ENCODE data around the gene DMD.
A peak's percentile ranks its signal among the peaks of the same experiment; 100 is the strongest.

Gene DMD

GRCh38 chrX:32268207-32268606 is 943.1 kb downstream of the DMD start:
- no peak for DNase-seq (ENCODE audit: low spot score)

DNA sequence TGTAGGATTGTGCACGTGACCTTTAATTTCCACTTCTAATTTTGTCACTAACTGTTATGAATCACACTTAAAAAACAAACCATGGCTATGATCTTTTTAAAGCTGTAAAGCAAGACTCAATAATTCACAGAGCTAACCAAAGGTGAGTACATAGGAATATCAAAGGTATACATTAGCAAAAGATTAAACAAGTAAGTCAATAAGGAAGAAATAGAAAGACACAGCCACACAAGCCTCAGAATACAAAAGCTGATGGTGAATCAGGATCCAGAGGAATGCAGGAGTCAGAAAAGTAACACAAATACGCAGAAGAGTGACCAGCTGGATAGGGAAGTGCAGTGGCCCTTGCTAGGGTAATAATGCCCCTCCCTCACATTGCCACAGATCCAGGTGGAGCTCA is 943.6 kb downstream of the DMD start:
- DNase-seq (ENCODE audit: low spot score) = no peak

DNA sequence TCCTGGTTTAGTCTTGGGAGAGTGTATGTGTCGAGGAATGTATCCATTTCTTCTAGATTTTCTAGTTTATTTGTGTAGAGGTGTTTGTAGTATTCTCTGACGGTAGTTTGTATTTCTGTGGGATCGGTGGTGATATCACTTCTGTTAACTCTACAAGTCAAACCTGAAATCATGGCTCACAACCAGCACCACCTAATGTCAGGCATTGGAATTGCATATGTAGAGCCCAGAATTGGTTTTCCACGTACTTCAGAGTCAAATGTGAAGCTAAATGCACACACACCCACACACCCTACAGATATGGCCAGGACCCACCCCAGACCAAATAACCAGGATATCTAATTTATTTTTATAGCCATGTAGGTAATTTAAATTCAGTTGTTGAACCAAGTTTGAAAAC is 964.7 kb downstream of the DMD start:
- peak; percentile 22 for DNase-seq (ENCODE audit: low spot score)

GRCh38 chrX:32195611-32196010 is 1015.7 kb downstream of the DMD start:
- DNase-seq (ENCODE audit: low spot score) = no peak

DNA sequence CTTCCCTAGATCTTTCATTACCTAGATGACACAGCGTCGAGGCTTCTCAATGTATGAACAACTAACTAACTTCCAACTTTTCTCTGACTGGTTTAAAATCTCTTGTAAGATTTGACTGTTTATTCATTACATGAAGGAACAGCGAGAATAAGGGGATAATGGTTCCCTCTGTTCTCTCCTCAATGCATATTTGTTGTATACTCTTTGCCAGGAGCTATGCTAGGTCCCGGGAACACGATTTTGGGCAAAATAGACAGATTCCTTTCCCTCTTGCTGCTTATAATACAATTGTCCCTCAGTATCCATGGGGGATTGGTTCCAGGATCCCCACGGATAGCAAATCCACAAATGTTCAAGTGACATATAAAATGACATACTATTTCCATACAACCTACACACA is 1020.0 kb downstream of the DMD start:
- DNase-seq (ENCODE audit: low spot score) = no peak

DNA sequence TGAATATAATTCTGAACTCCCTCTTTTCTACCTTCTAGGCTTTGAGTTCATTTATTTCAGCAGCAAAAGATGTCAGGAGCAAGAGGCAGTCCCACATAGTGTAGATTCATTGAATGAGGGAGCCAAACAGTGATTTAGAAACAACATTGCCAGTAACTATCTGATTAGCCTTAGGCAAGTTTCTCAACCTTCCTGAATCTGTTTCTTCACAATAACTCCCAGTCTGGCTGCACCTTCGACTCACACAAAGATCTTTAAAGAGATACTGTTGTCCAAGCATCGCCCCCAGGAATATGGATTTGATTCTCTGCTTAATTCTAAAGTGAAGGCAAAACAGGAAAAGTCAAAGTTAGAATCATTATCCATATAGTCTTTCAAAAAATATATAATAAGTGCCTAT is 1026.2 kb downstream of the DMD start:
- no peak for DNase-seq (ENCODE audit: low spot score)

- DNase-seq (ENCODE audit: low spot score) = no peak
Measured at GRCh38 chrX:32183066-32183465, 1028.3 kb downstream of the DMD start.

- DNase-seq (ENCODE audit: low spot score) = peak; percentile 33
Measured at GRCh38 chrX:32176510-32176909, 1034.8 kb downstream of the DMD start.

DNA sequence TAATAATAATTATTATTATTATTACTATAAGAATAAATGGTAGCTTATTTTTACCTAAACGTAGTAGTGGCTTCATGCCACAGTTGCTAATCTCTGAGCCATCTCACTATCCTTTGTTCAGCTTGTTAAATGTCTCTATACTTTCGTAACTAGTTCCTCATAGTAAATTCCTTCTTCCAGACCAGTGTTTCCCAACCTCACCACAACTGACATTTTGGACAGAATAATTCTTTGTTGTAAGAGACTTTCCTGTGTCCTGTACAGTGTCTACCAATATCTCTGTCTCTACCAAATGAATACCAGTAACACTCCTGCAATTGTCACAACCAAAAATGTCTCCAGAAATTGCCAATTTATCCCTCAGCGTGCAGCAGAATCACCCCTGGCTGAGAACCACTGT is 1040.9 kb downstream of the DMD start:
- DNase-seq (ENCODE audit: low spot score) = no peak

- DNase-seq (ENCODE audit: low spot score) = no peak
Measured at GRCh38 chrX:32155044-32155638, 1056.2 kb downstream of the DMD start.

DNA sequence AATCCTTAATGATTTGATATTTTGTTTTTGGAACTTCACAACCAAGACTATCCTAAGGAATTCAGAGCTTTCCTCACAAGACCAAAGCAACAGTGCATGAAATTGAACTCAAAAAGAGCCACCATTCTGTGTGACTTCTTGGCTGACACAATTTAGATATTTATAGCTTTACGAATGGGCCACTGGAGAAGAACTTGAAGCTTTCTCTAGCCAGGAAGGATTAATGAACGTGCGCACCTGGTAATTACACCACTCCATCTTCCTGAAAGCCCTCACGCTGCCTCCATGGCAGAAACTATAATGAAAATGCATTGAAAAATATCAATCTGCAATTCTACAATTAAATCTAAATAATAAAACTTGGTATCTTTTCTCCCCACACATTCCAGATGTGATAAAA is 1057.8 kb downstream of the DMD start:
- no peak for DNase-seq (ENCODE audit: low spot score)

GRCh38 chrX:32150141-32150540 is 1061.2 kb downstream of the DMD start:
- DNase-seq (ENCODE audit: low spot score) = no peak

DNA sequence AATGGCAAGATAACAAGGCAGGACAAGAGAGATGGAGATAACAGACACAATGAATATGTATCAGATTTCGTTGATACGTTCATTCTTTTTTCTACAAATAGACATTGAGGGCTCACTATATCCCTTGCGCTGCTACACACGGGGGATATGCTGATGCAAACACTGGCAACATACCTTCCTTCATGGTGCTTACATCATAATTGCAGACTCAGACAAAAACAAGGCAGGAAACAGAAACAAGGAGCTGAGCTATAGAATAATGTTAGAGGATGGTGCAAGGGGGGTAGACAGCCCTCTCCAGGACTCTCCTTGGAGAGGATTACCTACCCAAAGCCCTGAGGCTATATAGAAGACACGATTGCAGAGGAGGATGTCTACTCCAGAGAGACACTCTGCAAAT is 1069.5 kb downstream of the DMD start:
- DNase-seq (ENCODE audit: low spot score) = no peak

- DNase-seq (ENCODE audit: low spot score) = no peak
Measured at GRCh38 chrX:32139476-32139875, 1071.9 kb downstream of the DMD start.

DNA sequence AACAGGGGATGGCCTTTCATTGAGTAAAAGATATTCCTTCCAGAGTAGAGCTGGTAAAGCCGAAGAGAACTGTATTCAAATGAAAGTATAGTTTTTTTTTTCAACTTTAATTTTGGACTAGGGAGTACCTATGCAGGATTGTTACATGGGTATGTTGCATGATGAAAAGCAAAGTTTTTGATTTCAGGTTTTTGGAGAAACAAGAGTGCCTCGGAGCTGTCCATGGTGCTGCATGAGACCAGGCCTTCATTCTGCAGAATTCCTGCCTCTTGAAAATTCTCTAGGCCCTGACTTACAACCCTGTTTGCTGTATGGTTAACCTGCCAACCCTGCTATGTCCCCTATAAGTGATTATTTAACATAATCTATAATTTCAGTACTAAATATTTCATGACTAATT is 1073.8 kb downstream of the DMD start:
- peak; percentile 32 for DNase-seq (ENCODE audit: low spot score)

GRCh38 chrX:32126997-32127396 is 1084.4 kb downstream of the DMD start:
- DNase-seq (ENCODE audit: low spot score) = no peak

DNA sequence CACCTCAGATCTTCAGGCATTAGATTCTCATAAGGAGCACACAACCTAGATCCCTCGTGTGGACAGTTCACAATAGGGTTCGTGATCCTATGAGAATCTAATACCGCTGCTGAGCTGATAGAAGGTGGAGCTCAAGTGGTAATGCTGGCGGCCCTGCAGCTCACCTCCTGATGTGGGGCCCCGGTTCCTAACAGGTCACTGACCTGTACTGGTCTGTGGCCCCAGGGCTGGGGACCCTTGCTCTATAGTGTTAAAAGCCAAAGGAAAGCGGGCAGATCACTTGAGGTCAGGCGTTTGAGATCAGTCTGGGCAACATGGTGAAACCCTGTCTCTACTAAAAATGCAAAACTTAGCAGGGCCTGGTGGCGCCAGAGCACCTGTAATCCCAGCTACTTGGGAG is 1092.5 kb downstream of the DMD start:
- DNase-seq (ENCODE audit: low spot score) = no peak

DNA sequence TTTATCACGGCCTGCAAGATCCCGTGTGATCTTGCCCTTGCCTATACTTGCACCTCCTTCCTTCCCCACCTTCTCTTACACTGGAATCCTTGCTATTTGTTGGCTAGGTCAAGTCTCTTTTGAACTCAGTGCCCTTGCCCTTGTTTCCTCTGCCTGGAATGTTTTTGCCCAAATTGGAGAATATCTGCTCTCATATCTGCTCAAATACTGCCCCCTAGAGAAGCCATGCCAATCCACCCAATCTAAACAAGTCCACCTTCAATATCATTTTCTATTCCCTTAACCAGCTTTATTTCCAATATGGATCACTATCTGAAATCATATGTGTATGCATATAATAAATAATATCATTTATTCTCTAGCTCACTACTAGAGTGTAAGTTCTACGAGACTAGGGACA is 1095.3 kb downstream of the DMD start:
- DNase-seq (ENCODE audit: low spot score) = peak; percentile 9

DNA sequence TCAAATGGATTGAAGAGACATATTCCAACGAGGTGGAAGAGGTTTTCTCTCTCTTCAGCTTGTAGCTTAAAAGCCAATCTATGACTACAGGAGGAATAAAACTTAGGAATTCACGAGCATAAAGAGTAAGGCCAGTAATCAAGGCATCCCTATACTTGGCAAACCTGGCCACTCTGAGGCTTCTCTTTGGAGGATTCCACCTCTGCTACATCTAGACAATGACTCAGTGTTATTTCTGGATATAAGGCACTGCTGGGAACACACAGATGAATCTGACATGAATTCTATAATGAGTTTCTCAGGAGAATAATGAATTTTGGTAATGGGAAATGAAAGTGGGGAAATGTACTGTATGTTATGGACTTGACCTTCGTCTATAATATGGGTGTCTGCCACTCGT is 1123.7 kb downstream of the DMD start:
- no peak for DNase-seq (ENCODE audit: low spot score)

DNA sequence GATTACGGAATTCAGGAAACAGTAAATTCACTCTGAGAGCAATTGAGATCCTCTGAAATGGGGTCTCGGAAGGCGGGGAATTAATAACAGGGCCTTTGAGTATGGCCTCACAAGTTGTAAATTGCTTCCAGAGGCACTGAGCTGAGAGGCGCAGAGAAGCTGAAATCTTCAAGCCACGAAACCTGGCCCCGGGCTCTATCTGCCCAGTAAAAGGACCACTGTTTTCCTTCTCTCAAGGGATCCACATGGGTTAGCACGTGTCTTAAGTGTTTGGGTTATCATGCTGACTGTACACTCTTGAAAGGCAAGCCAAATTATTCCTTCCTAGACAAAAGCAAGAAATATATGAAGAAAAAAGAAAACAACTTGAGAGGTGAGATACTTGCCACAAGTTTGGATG is 1126.6 kb downstream of the DMD start:
- no peak for DNase-seq (ENCODE audit: low spot score)

DNA sequence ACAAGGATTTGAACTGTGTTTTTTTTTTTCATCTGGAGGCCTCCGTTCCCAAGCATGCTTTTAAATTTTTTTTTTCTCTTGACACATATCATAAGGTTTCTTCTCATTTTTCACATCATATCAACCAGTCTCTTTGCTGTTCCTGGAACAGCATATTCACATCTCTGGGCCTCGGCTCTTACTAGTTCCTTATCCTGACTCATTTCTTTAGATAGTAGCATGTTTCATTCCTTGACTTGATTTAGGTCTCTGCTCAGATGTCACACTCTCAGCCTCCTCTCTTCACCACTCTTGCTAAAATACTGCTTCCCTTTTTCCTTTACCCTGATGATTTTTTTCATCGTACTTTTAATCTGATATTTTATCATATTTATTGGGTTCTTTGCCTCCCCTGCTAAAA is 1163.1 kb downstream of the DMD start:
- no peak for DNase-seq (ENCODE audit: low spot score)

GRCh38 chrX:32045149-32045548 is 1166.2 kb downstream of the DMD start:
- DNase-seq (ENCODE audit: low spot score) = peak; percentile 0

DNA sequence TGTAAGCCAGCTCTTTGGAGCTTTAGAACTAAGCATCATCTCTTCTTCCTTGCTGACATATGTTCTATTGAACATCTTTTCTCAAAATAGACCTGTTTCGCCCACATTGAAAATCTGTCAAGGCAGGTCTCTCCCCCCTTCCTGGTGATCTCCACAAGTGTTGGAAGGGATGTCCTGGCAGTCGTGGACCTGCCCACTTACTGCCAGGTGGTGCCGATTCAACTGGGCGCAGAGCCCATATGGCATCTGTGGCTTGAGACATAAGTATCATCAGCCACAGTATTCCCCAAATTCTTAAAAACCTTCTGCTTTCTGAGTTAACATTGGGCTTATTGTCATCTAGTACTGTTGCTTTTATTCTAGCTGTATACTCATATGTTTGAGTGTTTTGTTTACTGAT is 1170.2 kb downstream of the DMD start:
- DNase-seq (ENCODE audit: low spot score) = no peak

- DNase-seq (ENCODE audit: low spot score) = no peak
Measured at GRCh38 chrX:32026772-32027171, 1184.6 kb downstream of the DMD start.

- DNase-seq (ENCODE audit: low spot score) = no peak
Measured at GRCh38 chrX:32024072-32024471, 1187.3 kb downstream of the DMD start.
